ENCODE measurements around the gene CDCP2.

DNA sequence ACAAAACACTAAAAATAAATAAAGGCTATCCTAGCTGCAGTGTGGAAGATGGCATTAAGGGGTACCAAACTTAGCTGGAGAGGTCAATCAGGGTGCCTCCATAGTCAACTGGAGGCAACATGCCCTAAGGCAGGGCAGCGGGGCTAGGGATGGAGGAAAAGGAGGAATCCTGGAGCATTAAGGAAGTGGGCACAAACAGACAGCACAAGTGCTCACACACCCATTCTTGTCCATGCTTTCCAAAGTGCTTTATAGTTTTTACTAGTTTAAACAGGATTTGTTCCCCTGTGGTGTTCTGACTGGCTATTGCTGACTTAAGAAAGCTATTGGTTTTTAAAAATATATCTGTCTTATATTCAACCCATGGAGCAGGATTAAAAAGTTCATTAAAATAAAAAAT, 66.0 kb downstream of the CDCP2 start:
- TF ChIP-seq CTCF (IDR thresholded peaks at IDR 0.05): no peak
- TF ChIP-seq POLR2A (IDR thresholded peaks at IDR 0.05): no peak

Measured in body of pancreas (tissue), 4 donors.